K562 (cell line): ENCODE measurements around the gene TMEM209. TPM values are rescaled to one million over a fixed set of nuclear protein-coding genes. Genes with fewer than 3 reads are reported as not detected.
A peak's percentile ranks its signal among the peaks of the same experiment; 100 is the strongest.

Experiments used
- ARID1B ChIP-seq: fragments of 450-650 bp; IDR thresholded peaks from 2 replicates; pipeline ENCODE4 v1.6.1; 2016; ENCODE audit warnings: antibody characterized with exemption, mild to moderate bottlenecking, inconsistent platforms
- FOXO4 ChIP-seq: fragments of 450-650 bp; formaldehyde crosslinking; IDR thresholded peaks from 2 replicates; pipeline ENCODE4 v1.4.0; 2020; ENCODE audit warnings: mild to moderate bottlenecking, moderate library complexity
- GTF2A2 ChIP-seq: IDR thresholded peaks from 2 replicates; pipeline ENCODE4 v1.6.1; 2016; ENCODE audit warnings: mild to moderate bottlenecking, missing genetic modification characterization, missing compliant biosample characterization
- KLF6 ChIP-seq: fragments of 250-450 bp; sonication (Bioruptor Pico); IDR thresholded peaks from 2 replicates; pipeline ENCODE4 v1.4.0; 2020; ENCODE audit warnings: mild to moderate bottlenecking, moderate library complexity, borderline replicate concordance
- MEF2A ChIP-seq: IDR thresholded peaks from 2 replicates; pipeline ENCODE4 v1.6.1; 2011; ENCODE audit warnings: low read depth, mild to moderate bottlenecking, low read length, moderate library complexity; ENCODE audit not compliant: control insufficient read depth
- PURB ChIP-seq: sonication (generic); formaldehyde crosslinking; IDR thresholded peaks from 2 replicates; pipeline ENCODE4 v1.9.0; 2021; ENCODE audit warnings: low read depth, mild to moderate bottlenecking, missing genetic modification reagents
- THAP12 ChIP-seq: fragments of 250-450 bp; sonication (Bioruptor Pico); IDR thresholded peaks from 2 replicates; pipeline ENCODE4 v1.9.0; 2021; ENCODE audit warnings: mild to moderate bottlenecking, inconsistent platforms
- ZFP1 ChIP-seq: fragments of 450-650 bp; formaldehyde crosslinking; IDR thresholded peaks from 2 replicates; pipeline ENCODE4 v1.4.0; 2020; ENCODE audit warnings: mild to moderate bottlenecking, mixed read lengths
- ZNF121 ChIP-seq: sonication (generic); formaldehyde crosslinking; conservative IDR thresholded peaks from 2 replicates; pipeline ENCODE4 v1.8.0; 2022; ENCODE audit warnings: missing genetic modification reagents
- ZNF609 ChIP-seq: sonication (generic); formaldehyde crosslinking; IDR thresholded peaks from 2 replicates; pipeline ENCODE4 v1.8.1; 2023; ENCODE audit warnings: missing genetic modification reagents, mild to moderate bottlenecking, borderline replicate concordance
- polyA plus RNA-seq, 8 experiments: library from polyadenylated mRNA; depleted of rRNA in 4 of 8; stranded (reverse) in 5 of 8; unstranded in 3 of 8; fragments of >200 nt; fragmentation: Nextera tagmentation in 2 of 8; fragmentation: Illumina TruSeq in 1 of 8; extraction: Ambion mirVana in 2 of 8; extraction: Trizol in 1 of 8; gene quantifications; 2 replicates each; pipeline versions ENCODE4 v1.2.1 to v1.2.3, GENCODE V29; 2011 to 2014; ENCODE audit warnings: inconsistent platforms in 1 of 8, missing spikeins in 1 of 8
- total RNA-seq, 7 experiments: library from RNA; depleted of rRNA in 6 of 7; stranded (reverse); fragments of >200 nt in 6 of 7; fragmentation: Illumina TruSeq in 2 of 7; extraction: Trizol in 2 of 7; gene quantifications; 2 replicates each; pipeline versions ENCODE4 v1.2.1 to v1.2.3, GENCODE V29; 2011 to 2021; ENCODE audit warnings: low replicate concordance in 1 of 7
- TF ChIP-seq, protein P1 (sequence below), 2 experiments: fragments of 150-350 bp in 1 of 2; IDR thresholded peaks; 2 replicates each; pipeline ENCODE4 v1.6.1; 2012 to 2016; ENCODE audit warnings: low read depth in 2 of 2, low read length in 2 of 2, mild to moderate bottlenecking in 1 of 2, moderate library complexity in 1 of 2

TMEM209 gene
- total and polyA plus RNA-seq, 9 of the 15 experiments (the other 6 are each of a cell fraction or from before 2014, with no cell fraction given) = 36.8 to 116 (median 76.6) TPM

DNA sequence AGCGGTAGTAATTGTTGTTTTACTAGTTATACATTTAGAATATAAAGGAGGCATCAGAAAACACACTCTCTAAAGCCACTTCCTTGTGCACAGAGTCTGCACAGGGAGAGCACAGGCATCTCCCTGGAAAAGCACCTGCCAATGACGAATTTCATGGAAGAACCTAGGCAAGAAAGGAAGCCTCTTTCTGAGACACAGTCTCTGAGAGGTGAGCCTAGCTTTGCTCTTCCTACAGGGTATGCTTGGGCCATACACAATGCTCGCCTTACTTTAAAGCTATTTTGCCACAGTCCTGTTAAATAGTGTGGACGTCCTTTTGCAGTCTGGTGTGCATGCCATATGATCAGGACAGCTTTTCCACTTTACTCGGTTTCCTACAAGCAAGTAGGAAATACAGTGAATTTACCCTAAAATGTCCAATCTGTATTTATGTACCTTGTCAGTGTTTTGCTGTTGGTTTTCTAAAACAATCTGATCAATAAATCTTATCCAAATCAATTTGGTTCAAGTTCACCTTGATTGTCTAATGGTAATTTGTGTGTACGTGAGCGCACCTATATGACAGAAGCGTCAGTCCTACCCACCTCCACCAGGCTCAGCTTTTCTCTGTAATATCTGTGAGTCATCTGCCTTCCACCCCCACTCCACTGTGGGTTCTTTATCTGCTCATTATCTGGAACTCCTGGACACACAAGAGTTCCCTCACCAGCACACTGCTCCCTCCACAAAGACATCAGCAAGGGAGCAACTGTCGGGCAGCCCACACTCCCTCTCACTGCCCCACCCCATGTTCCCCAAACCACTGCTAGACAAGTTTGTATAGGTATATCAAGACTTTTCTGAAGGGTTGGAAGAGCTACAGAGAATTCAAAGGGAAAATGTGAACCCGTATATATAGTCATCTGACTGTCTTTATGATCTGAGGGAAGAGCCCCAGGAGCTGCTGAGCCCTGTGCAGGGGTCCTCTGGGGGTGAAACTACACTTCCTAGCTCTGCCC lies 69.7 kb downstream of the TMEM209 start (continued):
- TF ChIP-seq, protein P1, sequence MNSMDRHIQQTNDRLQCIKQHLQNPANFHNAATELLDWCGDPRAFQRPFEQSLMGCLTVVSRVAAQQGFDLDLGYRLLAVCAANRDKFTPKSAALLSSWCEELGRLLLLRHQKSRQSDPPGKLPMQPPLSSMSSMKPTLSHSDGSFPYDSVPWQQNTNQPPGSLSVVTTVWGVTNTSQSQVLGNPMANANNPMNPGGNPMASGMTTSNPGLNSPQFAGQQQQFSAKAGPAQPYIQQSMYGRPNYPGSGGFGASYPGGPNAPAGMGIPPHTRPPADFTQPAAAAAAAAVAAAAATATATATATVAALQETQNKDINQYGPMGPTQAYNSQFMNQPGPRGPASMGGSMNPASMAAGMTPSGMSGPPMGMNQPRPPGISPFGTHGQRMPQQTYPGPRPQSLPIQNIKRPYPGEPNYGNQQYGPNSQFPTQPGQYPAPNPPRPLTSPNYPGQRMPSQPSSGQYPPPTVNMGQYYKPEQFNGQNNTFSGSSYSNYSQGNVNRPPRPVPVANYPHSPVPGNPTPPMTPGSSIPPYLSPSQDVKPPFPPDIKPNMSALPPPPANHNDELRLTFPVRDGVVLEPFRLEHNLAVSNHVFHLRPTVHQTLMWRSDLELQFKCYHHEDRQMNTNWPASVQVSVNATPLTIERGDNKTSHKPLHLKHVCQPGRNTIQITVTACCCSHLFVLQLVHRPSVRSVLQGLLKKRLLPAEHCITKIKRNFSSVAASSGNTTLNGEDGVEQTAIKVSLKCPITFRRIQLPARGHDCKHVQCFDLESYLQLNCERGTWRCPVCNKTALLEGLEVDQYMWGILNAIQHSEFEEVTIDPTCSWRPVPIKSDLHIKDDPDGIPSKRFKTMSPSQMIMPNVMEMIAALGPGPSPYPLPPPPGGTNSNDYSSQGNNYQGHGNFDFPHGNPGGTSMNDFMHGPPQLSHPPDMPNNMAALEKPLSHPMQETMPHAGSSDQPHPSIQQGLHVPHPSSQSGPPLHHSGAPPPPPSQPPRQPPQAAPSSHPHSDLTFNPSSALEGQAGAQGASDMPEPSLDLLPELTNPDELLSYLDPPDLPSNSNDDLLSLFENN (IDR thresholded peaks at IDR 0.05; ENCODE audit: low read depth in 2 of 2, low read length in 2 of 2) = peak in 1 of 2 experiments; percentile 84; a peak in 2 of 4 replicates
- TF ChIP-seq GTF2A2 (tag) (0 out of 2 replicates have a peak, but pooled peaks have one; percentile 11), MEF2A (peak; percentile 11; the same call in 1 of the 2 replicates), ZFP1 (CRISPR knock-in tag) (no peak), FOXO4 (CRISPR knock-in tag) (0 out of 2 replicates have a peak, but pooled peaks have one; percentile 45), PURB (CRISPR knock-in tag) (no peak), ARID1B (peak; percentile 97), ZNF121 (CRISPR knock-in tag) (no peak), THAP12 (CRISPR knock-in tag) (no peak), ZNF609 (CRISPR knock-in tag) (no peak), KLF6 (0 out of 2 replicates have a peak, but pooled peaks have one; percentile 52)
